Vagina (tissue), 2 donors: ENCODE data around the gene RSPH1. TPM values are rescaled to one million over a fixed set of nuclear protein-coding genes. Genes with fewer than 3 reads are reported as not detected.

Experiments used
- DNase-seq, 2 donors: peaks; one replicate each; pipeline ENCODE4 v3.0.0-alpha.2; 2017; ENCODE audit errors: extremely low spot score in 2 of 2
- H3K27ac ChIP-seq: fragments of 200-600 bp; sonication (generic); one replicate; pipeline ENCODE4 v1.5.1; 2019
- H3K27me3 ChIP-seq: fragments of 200-600 bp; sonication (generic); one replicate; pipeline ENCODE4 v1.5.1; 2019
- H3K36me3 ChIP-seq, 2 donors: fragments of 200-600 bp; sonication (generic); one replicate each; pipeline ENCODE4 v1.5.1; 2017 to 2019
- H3K4me1 ChIP-seq: fragments of 200-600 bp; sonication (generic); one replicate; pipeline ENCODE4 v1.5.1; 2019
- H3K4me3 ChIP-seq, 2 donors: fragments of 200-600 bp; sonication (generic); 1 replicate in 1 of 2; 2 replicates in 1 of 2; pipeline ENCODE4 v1.5.1; 2016 to 2019
- H3K9me3 ChIP-seq: fragments of 200-600 bp; sonication (generic); one replicate; pipeline ENCODE4 v1.5.1; 2019
- POLR2A ChIP-seq, 2 donors: fragments of 450-650 bp; IDR thresholded peaks; one replicate each; pipeline ENCODE4 v1.6.1; 2017; ENCODE audit warnings: antibody characterized with exemption in 2 of 2, mild to moderate bottlenecking in 2 of 2, moderate library complexity in 2 of 2
- POLR2AphosphoS5 ChIP-seq, 2 donors: sonication (generic); formaldehyde crosslinking; IDR thresholded peaks; one replicate each; pipeline ENCODE4 v1.9.0; 2017; ENCODE audit warnings: antibody characterized with exemption in 2 of 2, mild to moderate bottlenecking in 2 of 2, low read depth in 1 of 2; ENCODE audit not compliant: insufficient read depth in 1 of 2
- intact Hi-C: fragments of 100-400 bp; cut with DNase I; formaldehyde crosslinking; loops from one replicate; pipeline ENCODE4 v1.15.1; 2023
- total RNA-seq: library from RNA; depleted of rRNA; stranded (reverse); fragments of >200 nt; gene quantifications from one replicate; pipeline ENCODE4 v1.2.3, GENCODE V29; 2016
- TF ChIP-seq, protein P1 (sequence below), 3 experiments: fragments of 450-650 bp in 2 of 3; fragments of 200-600 bp in 1 of 3; sonication (generic) in 1 of 3; IDR thresholded peaks; one replicate each; pipeline ENCODE4 v1.5.1; 2017 to 2019; ENCODE audit warnings: antibody characterized with exemption in 3 of 3, mild to moderate bottlenecking in 2 of 3, moderate library complexity in 2 of 3

Gene RSPH1
- total RNA-seq, 1 donor from 2014 or later: not detected

DNA sequence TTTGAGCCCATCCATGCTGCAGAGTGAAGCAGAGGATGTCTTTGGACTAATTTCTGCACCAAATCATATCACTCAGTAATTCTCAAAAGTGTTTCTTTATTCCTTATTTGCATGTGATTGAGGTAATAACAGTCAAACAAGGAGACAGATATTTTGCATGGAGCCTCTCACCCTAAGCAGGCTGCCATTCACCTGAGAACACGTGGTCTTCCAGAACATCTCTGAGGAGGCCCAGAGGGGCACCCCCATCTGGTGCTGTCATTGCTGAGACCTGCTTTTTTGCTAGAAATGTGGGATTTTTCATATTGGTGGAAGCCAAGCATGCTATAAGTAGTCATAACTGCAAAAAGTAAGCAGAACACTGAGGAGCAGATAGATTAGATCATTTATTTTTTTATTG, 25.4 kb upstream of the RSPH1 start:
- Histone ChIP-seq H3K27me3 (no peaks in the 10 kb centered on the region), H3K27ac (no peak overlapping the region), H3K4me3 (no peak overlapping the region), H3K4me1 (peaks cover 32% of the 10 kb centered on the region), H3K36me3 (peaks cover 0 to 9% of the 10 kb centered on the region in 2 donors), H3K9me3 (no peaks in the 10 kb centered on the region)
- intact Hi-C loops: no loop called here
- no peak for DNase-seq
- TF ChIP-seq POLR2A (IDR thresholded peaks at IDR 0.05) (no peak), POLR2AphosphoS5 (IDR thresholded peaks at IDR 0.05; ENCODE audit: insufficient read depth in 1 of 2, low read depth in 1 of 2) (no peak)
- TF ChIP-seq, protein P1, sequence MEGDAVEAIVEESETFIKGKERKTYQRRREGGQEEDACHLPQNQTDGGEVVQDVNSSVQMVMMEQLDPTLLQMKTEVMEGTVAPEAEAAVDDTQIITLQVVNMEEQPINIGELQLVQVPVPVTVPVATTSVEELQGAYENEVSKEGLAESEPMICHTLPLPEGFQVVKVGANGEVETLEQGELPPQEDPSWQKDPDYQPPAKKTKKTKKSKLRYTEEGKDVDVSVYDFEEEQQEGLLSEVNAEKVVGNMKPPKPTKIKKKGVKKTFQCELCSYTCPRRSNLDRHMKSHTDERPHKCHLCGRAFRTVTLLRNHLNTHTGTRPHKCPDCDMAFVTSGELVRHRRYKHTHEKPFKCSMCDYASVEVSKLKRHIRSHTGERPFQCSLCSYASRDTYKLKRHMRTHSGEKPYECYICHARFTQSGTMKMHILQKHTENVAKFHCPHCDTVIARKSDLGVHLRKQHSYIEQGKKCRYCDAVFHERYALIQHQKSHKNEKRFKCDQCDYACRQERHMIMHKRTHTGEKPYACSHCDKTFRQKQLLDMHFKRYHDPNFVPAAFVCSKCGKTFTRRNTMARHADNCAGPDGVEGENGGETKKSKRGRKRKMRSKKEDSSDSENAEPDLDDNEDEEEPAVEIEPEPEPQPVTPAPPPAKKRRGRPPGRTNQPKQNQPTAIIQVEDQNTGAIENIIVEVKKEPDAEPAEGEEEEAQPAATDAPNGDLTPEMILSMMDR (IDR thresholded peaks at IDR 0.05): no peak

- peaks cover 37% of the 10 kb centered on the region for H3K4me1 ChIP-seq
Measured at GRCh38 chr21:42520628-42521253, 24.7 kb upstream of the RSPH1 start.

DNA sequence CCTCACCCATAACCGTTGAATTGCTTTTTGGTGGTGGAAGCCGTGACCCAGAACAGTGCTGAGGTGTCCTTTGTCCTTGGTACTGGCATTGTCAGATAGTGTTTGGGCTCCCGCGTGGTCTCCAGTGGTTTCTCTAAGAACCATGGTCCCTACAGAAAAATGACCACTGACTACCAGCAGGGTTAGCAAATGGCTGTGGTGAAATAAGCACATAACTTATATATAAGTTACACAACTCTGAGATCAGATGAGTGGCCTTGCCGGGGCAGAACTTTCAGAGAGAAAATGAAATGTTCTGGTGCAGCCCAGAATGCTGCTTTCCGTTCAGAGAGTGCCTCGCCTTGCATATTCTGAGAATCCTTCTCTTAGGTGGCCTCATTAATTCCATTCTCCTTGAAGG, 22.6 kb upstream of the RSPH1 start:
- Histone ChIP-seq H3K4me1 (peaks cover 30% of the 10 kb centered on the region), H3K4me3 (no peak overlapping the region), H3K9me3 (no peaks in the 10 kb centered on the region), H3K36me3 (peaks cover 0 to 9% of the 10 kb centered on the region in 2 donors), H3K27me3 (no peaks in the 10 kb centered on the region), H3K27ac (no peak overlapping the region)
- intact Hi-C loops: no loop called here
- no peak for DNase-seq
- no peak for TF ChIP-seq POLR2AphosphoS5 (IDR thresholded peaks at IDR 0.05; ENCODE audit: insufficient read depth in 1 of 2, low read depth in 1 of 2)
- TF ChIP-seq, protein P1 (IDR thresholded peaks at IDR 0.05): no peak
- TF ChIP-seq POLR2A (IDR thresholded peaks at IDR 0.05): no peak

More at GRCh38 chr21:42520628-42521253, 24.7 kb upstream of the RSPH1 start:
- Histone ChIP-seq H3K4me3 (no peak overlapping the region), H3K9me3 (no peaks in the 10 kb centered on the region), H3K27ac (no peak overlapping the region), H3K27me3 (no peaks in the 10 kb centered on the region), H3K36me3 (peaks cover 0 to 9% of the 10 kb centered on the region in 2 donors)
- intact Hi-C loops: no loop called here
- no peak for DNase-seq
- TF ChIP-seq POLR2AphosphoS5 (IDR thresholded peaks at IDR 0.05; ENCODE audit: insufficient read depth in 1 of 2, low read depth in 1 of 2): no peak
- TF ChIP-seq, protein P1 (IDR thresholded peaks at IDR 0.05): no peak
- TF ChIP-seq POLR2A (IDR thresholded peaks at IDR 0.05): no peak

DNA sequence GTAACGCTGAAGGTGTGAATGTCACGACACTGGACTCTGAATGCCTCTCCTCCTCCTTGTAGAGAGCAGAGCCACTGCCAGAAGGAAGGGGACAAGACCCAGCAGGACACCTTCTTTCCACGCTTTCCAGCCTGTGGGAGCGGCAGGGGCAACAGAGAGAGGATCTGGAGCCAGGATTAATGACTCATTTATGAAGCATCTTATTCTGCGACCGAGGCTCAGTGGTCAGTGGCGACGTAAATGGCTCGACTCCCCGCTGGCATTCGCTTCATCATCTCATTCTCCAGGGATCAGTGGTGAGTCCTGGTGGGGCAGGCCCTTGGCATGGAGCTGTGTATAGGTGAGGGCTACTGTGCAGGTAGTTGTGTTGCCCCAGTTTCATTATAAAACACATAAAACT, 22.2 kb upstream of the RSPH1 start:
- peaks cover 0 to 9% of the 10 kb centered on the region in 2 donors for H3K36me3 ChIP-seq
- H3K27me3 ChIP-seq: no peaks in the 10 kb centered on the region
- no peak overlapping the region for H3K27ac ChIP-seq
- intact Hi-C loops: no loop called here
- TF ChIP-seq POLR2A (IDR thresholded peaks at IDR 0.05) (no peak), POLR2AphosphoS5 (IDR thresholded peaks at IDR 0.05; ENCODE audit: insufficient read depth in 1 of 2, low read depth in 1 of 2) (no peak)
- TF ChIP-seq, protein P1 (IDR thresholded peaks at IDR 0.05): no peak
- no peaks in the 10 kb centered on the region for H3K9me3 ChIP-seq
- DNase-seq: no peak
- H3K4me1 ChIP-seq: peaks cover 32% of the 10 kb centered on the region
- H3K4me3 ChIP-seq: no peak overlapping the region
